HG03039 (cell line): ENCODE data around the gene GVQW3.
"Not testable (repeated sequence)": the region's sequence is repeated elsewhere in the genome, so short reads cannot be mapped to it uniquely, and the experiment has no call there.

Experiments
- ATAC-seq: cut with Tn5 transposase; IDR thresholded peaks from one replicate; pipeline ENCODE4 v1.9.1; 2021; ENCODE audit warnings: mild to moderate bottlenecking, moderate library complexity; ENCODE audit not compliant: unreplicated experiment

The GVQW3 gene

DNA sequence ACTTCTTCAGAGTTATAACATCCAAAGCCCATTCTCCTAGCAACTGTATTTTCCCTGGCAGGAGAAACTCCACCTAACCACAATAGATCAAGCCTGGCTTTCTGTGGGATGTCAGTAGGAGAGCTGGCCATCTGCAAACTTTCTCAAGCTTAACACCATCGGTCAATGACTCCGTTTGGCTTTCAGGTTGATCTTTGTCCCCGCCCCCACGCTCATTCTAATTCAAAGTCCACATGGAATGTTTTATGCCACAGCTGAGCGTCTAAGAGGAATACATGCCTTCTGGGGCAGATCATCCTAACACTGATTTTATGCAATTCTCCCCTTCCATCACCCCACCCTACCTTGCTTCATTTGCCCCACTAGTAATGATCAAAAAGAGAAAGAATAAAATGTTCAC lies 4.8 kb downstream of the GVQW3 start:
- ATAC-seq: no peak

DNA sequence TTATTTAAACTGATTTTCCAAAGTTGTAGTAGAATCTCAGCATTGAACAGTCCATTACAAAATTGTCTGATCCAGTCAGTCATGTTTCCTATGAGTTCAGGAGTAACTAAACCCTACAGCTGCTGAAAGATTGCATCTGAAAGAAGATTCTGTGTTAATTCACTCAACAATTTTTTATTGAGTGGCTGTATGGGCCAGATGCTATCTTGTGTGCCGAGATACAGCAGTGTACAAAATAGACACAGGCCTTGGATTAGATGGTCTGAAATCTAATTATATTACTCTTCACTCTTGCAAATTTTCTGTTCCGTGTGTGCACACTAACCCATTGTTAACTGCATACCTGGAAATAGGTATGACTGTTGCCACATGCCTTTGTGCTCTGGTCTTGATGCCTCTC lies 7.3 kb downstream of the GVQW3 start:
- ATAC-seq: no peak

DNA sequence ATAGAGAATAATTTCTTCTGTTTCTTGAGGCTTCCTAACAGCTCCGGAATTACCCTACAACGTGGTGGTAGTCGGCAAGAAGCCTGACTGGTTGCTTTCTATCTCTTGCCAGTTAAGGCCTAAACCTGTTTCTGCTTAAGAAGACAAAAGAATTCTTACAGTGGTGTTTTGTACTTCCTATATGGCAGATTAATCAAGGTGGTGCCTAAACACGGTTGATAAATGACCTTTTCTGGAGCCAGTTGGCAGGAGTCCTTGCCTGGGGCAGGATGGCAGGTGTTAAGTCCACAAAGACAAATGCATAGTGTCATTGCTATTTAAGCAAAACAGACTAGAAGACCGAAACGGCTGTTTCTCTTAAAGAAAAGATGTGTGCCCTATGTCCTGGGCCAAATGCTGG lies 9.9 kb downstream of the GVQW3 start:
- no peak for ATAC-seq

DNA sequence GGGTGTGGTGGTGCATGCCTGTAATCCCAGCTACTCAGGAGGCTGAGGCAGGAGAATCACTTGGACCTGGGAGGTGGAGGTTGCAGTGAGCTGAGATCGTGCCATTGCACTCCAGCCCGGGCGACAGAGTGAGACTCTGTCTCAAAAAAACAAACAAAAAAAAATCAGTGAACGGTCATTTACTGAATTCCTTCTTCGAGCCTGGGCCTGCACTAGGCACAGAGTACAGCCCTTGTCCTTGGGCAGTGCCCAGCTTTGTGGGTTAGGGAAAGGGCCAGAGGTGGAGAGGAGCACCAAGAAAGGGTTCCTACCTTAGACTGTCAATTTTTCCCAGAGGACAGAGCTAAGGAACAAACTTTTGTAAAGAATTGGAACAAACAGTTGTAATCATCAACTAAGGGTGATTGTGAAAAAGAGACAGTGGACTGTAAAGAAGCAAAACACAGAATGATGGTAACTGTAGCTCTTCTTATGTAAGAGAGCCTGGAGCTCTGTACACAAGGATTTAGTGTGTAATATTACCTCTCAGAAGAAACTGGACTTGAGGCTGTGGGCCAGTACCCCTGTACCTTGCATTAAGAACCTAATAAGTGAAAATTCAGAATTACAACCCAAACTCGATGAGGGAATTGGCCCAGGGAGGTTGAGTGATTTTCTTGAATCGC lies 10.8 kb downstream of the GVQW3 start:
- no peak for ATAC-seq

DNA sequence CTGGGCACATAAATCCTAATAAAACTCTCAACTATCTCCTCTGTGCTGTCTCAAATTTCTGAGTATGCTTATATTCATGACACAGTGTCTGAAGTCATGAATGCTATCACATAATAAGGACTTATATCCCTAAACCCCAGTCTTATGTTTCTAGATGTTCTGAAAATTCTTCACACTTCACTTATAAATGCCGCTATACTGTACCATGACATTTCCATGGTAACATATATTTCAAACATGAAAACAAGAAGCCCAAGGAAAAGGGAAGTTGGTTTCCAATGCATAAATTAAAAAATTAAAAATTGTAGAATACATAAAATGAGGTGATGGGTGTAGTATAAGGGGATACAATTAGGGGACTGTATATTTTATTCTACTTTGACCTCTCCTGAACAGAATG lies 11.7 kb downstream of the GVQW3 start:
- no peak for ATAC-seq

DNA sequence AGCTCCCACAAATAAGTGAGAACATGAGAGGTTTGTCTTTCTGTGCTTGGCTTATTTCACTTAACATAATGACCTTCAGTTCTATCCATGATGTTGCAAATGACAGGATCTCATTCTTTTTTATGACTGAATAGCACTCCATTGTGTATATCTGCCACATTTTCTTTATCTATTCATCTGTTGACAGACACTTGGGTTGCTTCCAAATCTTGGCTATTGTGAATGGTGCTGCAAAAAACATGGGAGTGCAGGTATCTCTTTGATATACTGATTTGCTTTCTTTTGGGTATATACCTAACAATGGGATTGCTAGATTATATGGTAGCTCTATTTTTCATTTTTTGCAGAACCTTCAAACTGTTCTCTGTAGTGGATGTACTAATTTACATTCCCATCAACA lies 13.3 kb downstream of the GVQW3 start:
- no peak for ATAC-seq

DNA sequence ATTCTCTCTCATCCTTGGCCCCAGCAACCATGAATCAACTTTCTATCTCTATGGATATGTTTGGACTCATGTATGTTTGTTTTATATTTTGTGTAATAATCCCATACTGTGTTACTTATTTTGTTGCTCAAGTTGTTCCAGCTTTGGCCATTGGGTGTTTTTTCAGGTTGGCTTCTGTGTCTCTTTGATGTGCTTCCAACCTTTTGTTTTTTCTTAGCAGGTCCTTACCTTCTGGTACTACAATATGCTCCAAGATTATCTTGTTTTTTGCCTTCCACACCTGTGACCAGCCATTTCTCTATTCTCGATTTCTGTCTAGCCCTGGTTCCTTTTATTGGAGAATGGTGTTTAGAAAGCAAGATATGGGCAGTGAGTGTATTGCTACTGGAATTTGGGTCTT lies 14.2 kb downstream of the GVQW3 start:
- ATAC-seq: no peak

DNA sequence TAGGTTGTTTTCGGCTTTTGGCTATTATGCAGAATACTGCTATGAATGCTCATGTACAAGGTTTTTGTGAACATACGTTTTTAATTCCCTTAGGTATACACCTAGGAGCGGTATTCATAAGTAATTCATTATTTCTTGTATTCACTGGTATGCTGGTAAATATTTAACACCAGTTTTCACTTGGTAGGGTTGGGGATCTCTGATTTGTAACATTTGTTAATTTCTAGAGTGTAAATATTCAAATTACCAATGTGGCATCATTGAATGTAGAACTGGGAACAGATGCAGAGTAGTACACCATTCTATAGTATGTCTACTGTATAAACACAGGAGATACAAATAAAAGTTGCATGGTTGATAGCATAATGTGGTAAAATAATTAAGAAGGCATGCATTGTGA lies 16.3 kb downstream of the GVQW3 start:
- no peak for ATAC-seq

DNA sequence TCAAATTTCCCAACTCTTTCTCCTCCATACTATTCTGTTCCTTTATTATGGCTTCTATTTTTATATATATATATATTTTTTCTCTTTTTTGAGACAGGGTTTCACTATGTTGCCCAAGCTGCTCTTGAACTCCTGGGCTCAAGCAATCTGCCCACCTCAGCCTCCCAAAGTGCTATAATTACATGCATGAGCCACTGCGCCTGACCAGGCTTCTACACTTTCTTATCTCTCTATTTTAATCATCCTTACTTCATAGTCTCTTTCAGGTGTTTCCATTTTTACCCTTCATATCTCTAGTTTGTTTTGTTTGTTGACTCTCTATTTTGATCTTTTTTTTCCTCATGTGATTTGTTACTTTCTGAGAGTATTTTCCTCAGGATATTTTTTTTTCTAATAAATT lies 19.8 kb downstream of the GVQW3 start:
- ATAC-seq: no peak

DNA sequence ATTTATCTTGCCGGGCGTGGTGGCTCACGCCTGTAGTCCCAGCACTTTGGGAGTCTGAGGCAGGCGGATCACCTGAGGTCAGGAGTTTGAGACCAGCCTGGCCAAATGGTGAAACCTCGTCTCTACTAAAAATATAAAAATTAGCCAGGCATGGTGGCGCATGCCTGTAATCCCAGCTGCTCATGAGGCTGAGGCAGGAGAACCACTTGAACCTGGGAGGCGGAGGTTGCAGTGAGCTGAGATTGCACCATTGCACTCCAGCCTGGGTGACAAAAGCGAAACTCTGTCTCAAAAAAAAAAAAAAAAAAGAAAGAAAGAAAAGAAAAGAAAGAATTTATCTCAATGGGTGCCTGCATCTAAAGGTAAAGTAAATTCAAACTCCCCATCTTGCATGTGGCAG lies 20.4 kb downstream of the GVQW3 start:
- ATAC-seq: not testable (repeated sequence)

DNA sequence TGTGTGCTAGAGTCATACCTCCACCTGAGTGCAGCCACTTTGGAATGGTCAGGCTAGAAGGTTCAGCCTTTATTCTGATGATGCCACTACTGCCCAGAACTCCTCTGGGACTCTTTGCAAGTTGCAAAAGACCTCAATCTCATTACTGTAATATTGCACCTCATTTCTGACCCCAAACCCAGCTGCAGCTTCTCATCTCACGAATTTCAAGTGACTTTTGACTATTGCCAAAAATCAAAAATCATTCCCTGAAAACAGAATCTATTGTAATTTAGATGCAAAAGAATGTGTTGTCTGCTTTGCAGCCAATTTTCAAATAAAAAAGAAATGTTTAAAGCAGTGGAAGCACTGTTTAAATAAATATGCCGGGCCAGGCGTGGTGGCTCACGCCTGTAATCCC lies 25.2 kb downstream of the GVQW3 start:
- no peak for ATAC-seq

DNA sequence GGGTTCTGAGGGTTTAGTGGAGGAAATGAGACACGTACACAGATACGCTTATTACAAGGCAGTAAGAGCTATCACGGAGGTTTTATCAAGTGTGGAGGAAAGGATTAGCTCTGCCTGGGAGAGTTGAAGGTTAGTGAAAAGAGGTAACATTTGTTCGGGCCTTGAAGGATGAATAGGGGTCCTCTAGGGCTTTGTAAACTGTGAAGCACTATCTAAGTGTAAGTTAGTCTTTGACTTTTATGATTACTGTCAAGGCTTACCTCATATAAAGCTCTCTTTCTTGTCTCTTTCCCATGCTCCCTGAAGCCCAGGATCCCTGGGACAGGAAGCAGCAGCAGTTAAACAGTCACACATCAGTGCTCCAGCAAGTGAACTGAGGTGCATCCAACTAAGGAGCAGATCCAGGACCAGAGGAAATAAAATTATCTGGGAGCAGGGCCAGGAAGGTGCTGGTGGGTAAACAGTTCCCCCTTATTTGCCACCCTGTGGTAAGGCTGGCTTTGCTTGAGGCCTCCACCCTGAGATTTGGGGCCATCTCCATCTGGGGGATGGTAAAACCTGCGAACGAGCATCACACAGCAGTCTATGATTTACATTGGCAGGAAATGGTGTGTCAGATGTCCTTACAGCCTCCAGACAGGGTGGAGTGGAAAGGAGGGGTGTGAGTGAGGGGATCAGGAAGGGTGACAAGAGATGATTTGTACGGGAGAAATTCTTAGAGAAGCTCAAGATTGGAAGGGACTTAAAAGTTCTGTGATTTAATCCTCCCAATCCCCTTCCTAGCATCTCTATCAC lies 27.2 kb downstream of the GVQW3 start:
- ATAC-seq: no peak

DNA sequence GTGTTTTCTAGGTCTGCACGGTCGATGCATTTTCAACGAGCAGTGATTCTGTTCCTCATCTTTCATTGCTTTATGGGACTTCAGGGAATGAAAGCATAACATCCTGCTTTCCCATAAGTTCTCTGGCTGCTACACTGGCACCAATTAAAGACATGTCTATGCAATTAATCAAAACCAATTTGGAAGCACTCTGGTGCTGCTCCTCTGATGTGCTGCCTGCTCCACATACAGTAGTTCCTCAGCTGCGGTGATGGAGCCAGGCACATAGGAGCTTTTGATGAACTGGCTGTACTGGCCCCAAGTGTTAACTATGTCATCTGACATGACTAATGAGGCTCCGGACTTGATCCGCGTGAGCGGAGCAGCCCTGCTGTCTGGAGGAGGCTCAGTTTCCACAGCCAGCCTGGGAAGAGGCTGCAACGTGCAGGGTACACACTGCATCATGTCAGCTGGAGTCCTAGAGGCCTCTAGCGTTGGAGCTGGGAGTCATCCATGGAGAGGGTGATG lies 29.8 kb downstream of the GVQW3 start:
- ATAC-seq: no peak

DNA sequence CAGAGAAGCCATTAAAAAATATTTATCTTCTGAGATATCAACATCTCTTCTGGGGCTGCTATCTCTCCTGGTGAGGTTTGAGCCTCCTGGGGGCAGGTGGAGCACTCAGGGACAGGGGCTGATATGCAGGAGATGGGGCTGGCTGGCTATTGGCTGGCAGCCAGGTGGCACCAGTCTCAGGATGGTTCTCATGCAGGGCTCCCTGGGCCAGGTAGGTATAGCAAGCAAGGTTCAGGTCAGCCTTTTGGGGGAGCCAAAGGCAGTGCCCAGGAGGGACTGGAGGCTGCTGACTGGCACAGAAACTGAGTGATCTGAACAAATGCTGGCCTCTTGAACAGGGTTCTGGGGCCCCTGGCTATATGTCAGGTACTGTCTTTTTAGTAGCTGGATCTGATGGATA lies 34.0 kb downstream of the GVQW3 start:
- no peak for ATAC-seq

DNA sequence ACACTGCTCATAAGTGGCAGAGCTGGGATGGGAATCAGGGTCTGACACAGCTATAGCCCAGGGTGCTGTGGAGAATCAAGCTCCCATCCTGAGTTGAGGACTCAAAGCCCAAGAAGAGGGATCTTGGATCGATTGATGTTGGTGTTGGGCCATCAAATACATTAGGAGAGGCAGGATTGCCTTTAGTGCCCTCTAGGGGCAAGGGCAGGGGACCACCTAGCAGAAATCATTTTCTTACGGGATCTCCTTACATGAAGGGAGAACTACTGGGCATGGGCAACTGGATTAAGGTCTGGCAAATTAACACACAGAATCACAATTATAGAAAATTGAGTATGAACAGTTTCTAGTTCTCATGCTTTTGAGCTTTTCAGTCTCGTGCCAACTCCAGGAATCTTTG lies 38.8 kb downstream of the GVQW3 start:
- no peak for ATAC-seq

DNA sequence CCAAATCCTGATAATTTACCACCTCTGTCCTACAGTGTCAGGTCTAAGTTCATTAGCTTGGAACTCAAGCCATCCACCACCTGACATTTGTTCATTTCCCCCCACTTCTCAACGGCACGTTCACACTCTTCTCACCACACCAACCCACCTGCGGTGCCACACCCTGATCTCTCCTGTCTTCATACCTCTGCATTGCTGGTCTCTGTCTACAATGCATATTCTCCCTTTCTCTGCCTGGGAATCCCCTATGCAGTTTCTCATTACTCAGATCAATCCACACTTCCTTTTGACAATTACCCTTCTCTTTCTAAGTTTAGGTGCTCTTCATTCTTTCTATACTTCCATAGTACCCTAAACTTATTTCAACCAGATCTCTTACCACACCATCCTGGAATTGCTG lies 43.3 kb downstream of the GVQW3 start:
- no peak for ATAC-seq

DNA sequence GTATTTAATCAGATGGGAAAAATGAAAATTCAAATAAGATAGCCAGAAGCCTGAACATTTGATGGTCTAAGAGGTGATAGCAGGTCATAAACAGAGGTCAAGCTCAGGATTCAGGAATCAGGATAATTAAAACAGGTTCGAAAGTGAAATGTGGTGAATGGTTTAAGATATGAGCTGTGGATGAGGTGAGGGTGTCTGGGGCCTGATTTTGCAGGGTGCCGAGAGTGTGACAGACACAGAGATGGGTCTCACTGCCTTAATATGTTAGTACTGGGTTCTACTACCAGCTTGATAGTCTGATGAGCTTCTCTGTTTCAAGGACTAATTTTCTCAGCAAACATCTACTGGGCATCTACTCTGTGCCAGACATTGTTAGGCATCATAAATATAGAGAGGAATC lies 43.8 kb downstream of the GVQW3 start:
- ATAC-seq: no peak

DNA sequence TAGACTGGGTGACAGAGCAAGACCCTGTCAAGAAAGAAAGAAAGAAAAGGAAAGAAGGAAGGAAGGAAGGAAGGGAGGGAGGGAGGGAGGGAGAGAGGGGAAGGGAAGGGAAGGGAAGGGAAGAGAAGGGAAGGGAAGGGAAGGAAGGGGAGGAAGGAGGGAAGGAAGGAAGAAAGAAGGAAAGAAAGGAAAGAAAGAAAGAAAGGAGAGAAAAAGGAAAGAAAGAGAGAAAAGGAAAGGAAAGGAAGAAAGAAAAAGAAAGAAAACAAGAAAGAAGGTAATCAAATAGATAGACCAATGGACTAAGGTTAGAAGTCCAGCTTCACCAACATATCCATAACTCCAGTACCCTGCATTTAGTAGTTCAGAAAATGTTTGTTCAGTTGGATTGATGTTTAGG lies 45.5 kb downstream of the GVQW3 start:
- ATAC-seq: no peak

DNA sequence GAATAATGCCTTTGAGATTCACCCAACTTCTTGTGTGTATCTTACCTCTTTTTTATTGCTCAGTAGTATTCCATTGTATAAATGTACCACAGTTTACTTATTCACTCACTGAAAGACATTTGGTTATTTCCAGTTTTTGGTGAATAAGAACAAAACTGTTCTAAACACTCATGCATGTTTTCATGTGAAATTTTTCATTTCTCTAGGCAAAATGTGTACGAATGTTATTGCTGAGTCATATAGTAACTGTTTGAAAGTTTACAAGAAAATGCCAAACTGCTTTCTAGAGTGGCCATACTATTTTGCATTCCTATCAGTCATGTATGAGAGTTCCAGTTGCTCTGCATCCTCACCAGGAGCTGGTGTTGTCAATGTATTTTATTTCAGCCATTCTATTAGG lies 54.9 kb downstream of the GVQW3 start:
- ATAC-seq: no peak

DNA sequence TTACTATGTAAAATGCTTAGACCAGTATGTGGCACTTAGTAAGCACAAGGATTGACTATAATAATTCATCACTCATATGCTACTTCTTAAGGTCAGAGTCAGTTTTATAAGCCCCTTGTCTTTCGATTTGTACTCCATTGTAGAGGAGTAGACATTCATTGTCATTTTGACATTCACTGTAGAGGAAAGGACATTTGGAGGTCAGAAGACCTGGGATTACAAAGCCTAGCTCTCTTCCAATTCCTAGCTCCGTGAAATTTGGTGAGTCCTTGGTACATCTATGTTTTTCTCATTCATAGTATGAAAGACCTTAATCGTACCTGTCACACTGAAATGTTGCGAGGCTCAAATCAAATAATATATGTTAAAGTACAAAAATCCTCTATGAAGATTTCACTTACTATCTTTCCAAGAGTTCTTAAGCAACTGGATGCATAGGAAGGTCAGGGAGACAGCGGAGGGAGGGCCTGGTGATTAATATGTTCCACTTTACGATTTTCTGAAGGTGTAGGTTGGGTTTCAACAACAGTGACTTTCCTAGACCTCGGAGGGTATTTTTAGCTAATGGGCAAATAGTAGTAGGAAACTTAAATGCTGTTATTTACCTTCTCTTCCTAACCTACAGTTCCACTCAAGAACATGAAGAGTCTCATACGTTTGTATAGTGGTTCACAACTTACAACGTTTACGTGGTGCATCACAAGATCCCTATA lies 62.3 kb downstream of the GVQW3 start:
- ATAC-seq: no peak

DNA sequence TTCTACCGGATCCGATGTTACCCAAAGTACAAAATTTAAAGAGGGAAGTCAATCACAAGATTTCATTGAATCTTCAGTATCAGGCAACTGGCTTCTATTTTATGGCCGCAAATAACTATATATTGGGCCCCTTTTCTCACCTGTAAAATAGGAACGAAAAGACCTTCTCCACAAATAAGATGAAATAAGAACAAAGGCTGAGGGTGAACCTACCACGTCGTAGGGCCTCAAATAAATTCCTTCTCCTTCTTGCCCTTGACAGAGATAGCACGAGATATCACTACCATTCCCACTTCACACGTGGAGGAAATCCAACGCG lies 62.9 kb downstream of the GVQW3 start:
- no peak for ATAC-seq
